IPS-15b (cell line): ENCODE data around the gene PRKN.

Experiments used
- H3K27me3 ChIP-seq: one replicate; pipeline ENCODE4 v1.6.1; 2013; ENCODE audit warnings: low read length; ENCODE audit not compliant: control insufficient read depth, insufficient read depth
- H3K36me3 ChIP-seq: one replicate; pipeline ENCODE4 v1.6.1; 2013; ENCODE audit warnings: low read length; ENCODE audit not compliant: control insufficient read depth, insufficient read depth
- H3K4me1 ChIP-seq: one replicate; pipeline ENCODE4 v1.6.1; 2013; ENCODE audit warnings: mild to moderate bottlenecking, low read length; ENCODE audit not compliant: control insufficient read depth, insufficient read depth
- H3K4me3 ChIP-seq: one replicate; pipeline ENCODE4 v1.5.1; 2013; ENCODE audit warnings: low read depth, low read length
- H3K9ac ChIP-seq: one replicate; pipeline ENCODE4 v1.6.1; 2013; ENCODE audit warnings: low read depth, mild to moderate bottlenecking, low read length
- H3K9me3 ChIP-seq: one replicate; pipeline ENCODE4 v1.6.1; 2013; ENCODE audit warnings: mild to moderate bottlenecking, low read length; ENCODE audit not compliant: control insufficient read depth, insufficient read depth

The PRKN gene

DNA sequence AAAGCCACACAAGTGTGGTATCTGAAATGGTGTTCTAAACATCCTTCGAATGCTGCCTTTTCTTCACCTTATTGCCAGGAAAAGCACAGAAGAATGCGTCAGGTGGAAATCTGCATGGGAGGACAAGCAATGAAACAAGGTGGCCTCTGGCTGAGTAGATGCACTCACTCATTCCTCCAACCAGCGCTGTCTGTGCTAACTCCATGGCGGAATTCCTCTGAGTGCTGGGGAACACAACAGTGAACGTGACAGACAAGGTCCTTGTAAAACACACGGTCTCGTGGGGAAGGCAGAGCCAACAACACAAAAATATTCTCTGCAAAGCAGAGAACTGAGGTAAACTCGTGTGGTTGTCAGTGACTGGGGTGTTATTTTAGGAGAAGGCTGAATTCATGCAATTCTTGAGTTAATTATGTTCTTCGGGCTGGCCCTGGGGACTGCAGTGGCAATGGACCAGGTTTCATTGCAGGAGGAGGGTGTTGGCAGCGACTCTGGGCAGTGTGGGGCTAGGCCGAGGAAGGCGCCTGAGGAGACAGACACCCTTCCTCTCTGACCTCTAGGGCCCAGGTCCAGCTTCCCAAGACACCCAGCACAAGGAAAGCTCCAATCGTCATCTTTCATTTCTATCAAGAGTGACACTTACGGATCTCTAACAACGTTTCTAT is 339.7 kb downstream of the PRKN start:
- H3K4me1 ChIP-seq: no peaks in the 10 kb centered on the region
- H3K4me3 ChIP-seq: no peak overlapping the region
- H3K9me3 ChIP-seq: no peaks in the 10 kb centered on the region
- H3K9ac ChIP-seq: no peak overlapping the region
- no peaks in the 10 kb centered on the region for H3K27me3 ChIP-seq
- no peaks in the 10 kb centered on the region for H3K36me3 ChIP-seq

DNA sequence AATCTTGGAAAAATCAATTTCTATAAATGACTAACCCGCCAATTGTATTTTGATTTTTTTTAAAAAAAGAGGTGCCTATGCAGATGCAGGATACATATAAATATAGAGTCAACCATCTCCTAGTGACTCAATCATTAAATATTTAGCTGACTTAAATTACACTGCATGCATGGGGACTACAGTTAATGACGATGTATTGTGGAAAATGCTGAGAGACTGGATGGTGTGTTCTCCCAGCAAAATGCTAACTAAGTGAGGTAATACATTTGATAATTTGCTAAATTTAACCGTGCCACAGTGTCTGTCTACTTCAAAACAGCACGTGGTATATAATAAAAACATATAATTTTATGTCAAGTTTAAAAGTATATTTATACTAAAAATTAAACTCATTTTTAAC is 341.6 kb downstream of the PRKN start:
- Histone ChIP-seq H3K36me3 (no peaks in the 10 kb centered on the region), H3K9me3 (no peaks in the 10 kb centered on the region), H3K27me3 (no peaks in the 10 kb centered on the region), H3K4me3 (no peak overlapping the region), H3K9ac (no peak overlapping the region), H3K4me1 (no peaks in the 10 kb centered on the region)

GRCh38 chr6:162379757-162380409 is 347.7 kb downstream of the PRKN start:
- no peak overlapping the region for H3K4me3 ChIP-seq
- H3K4me1 ChIP-seq: no peaks in the 10 kb centered on the region
- no peaks in the 10 kb centered on the region for H3K36me3 ChIP-seq
- no peak overlapping the region for H3K9ac ChIP-seq
- no peaks in the 10 kb centered on the region for H3K9me3 ChIP-seq
- no peaks in the 10 kb centered on the region for H3K27me3 ChIP-seq

DNA sequence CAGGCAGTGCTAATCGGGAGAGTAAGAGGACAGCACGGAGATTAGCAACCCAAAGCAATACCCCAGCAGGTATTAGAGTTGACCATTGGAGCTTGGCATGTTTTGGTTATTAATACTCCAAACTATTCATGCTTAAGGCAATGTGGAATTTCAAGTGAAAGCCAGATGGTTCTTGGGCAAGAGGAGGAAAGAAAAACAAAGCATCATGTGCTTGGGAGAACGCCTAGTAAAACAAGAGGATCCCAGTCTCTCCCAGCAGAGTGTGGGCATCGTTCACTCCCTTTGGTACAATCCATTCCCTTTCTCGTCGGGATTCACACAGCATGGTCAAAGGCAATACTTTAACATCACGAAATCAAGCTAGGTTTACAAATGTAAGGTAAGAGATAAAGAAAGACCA is 349.8 kb downstream of the PRKN start:
- Histone ChIP-seq H3K9ac (no peak overlapping the region), H3K36me3 (no peaks in the 10 kb centered on the region), H3K9me3 (no peaks in the 10 kb centered on the region), H3K4me1 (no peaks in the 10 kb centered on the region), H3K4me3 (no peak overlapping the region), H3K27me3 (no peaks in the 10 kb centered on the region)

DNA sequence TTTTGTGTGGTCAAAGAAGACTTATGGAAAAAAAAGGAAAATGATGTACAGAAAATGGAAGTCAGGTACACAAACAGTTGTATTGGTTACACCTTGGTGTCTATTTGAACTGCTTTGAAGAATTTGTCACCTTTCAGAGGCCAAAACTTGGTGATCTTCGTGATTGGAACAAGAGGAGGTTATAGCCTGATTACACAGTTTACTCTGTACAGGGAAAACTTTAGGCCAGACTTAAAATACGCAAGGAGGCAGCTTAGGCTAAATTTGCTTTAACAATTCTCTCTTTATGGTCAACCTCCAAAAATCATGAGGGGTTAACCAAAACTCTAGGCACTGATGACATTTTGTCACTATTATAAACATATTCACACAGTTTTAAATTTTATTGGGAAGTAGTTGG is 353.7 kb downstream of the PRKN start:
- Histone ChIP-seq H3K36me3 (no peaks in the 10 kb centered on the region), H3K27me3 (no peaks in the 10 kb centered on the region), H3K4me3 (no peak overlapping the region), H3K9me3 (no peaks in the 10 kb centered on the region), H3K4me1 (no peaks in the 10 kb centered on the region), H3K9ac (no peak overlapping the region)

DNA sequence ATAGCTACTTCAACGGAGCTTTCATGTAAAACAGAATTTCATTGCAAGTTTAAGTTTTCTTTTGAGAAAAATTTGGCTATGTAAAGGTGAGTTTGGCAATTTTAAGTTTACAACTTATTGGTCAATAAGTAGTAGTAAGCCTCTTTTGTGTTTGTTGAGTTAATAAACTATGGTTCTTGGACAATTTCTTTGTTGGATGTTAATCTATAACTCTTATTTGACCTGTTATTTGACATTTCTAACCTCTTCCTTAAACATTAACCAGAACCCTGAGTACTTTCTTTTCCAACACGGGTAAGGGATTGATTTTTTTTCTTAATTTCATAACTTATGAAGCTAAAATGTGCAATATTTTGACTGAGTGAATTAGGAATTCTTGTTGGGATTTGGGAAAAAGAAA is 354.4 kb downstream of the PRKN start:
- H3K4me1 ChIP-seq: no peaks in the 10 kb centered on the region
- H3K27me3 ChIP-seq: no peaks in the 10 kb centered on the region

GRCh38 chr6:162372106-162372505 is 355.5 kb downstream of the PRKN start:
- H3K4me3 ChIP-seq: no peak overlapping the region

More for the DNA sequence above, 354.4 kb downstream of the PRKN start:
- Histone ChIP-seq H3K9me3 (no peaks in the 10 kb centered on the region), H3K36me3 (no peaks in the 10 kb centered on the region), H3K4me3 (no peak overlapping the region), H3K9ac (no peak overlapping the region)

DNA sequence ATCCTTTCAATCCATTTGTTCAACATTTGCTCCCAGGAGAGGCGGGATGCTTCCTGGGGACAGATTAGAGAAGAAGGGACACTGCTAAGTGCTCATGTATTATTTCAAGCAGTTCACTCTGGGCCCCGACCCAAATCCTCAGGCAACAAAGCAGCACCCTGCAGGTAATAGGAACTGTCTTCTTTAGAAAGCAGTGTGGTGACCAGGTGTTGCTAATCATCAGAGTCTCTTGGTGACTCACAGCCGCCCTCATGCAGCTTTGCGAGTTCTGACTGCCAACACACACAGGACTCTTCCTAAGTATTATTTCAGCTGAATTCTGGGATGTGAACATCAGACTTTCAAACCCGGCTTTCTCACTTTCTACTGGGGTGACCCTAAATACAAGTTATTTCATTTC is 356.4 kb downstream of the PRKN start:
- Histone ChIP-seq H3K27me3 (no peaks in the 10 kb centered on the region), H3K4me1 (no peaks in the 10 kb centered on the region), H3K9ac (no peak overlapping the region), H3K4me3 (no peak overlapping the region), H3K9me3 (no peaks in the 10 kb centered on the region), H3K36me3 (no peaks in the 10 kb centered on the region)

More at GRCh38 chr6:162372106-162372505, 355.5 kb downstream of the PRKN start:
- H3K9me3 ChIP-seq: no peaks in the 10 kb centered on the region
- no peaks in the 10 kb centered on the region for H3K27me3 ChIP-seq
- no peaks in the 10 kb centered on the region for H3K4me1 ChIP-seq
- H3K36me3 ChIP-seq: no peaks in the 10 kb centered on the region
- no peak overlapping the region for H3K9ac ChIP-seq

DNA sequence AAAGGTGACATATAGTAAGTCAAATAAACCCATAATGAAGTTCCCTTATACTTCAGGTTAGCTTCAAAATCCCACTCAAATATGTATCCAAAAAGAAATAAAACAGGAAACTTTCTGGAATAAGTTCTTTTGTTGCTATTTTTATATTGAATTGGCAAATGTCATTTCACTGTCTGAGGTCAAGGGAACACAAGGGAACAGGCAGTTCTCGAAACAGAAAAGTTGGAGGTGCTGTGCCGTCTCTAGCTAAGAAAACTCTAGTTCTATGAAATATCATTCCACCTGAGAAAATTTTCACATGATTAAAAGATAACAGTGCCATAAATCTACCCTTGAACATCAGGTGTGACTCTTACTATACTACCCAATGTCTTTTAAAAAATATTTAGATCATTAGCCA is 358.5 kb downstream of the PRKN start:
- H3K9ac ChIP-seq: no peak overlapping the region
- no peaks in the 10 kb centered on the region for H3K27me3 ChIP-seq
- H3K4me1 ChIP-seq: no peaks in the 10 kb centered on the region
- H3K9me3 ChIP-seq: no peaks in the 10 kb centered on the region
- H3K36me3 ChIP-seq: no peaks in the 10 kb centered on the region
- no peak overlapping the region for H3K4me3 ChIP-seq

- no peaks in the 10 kb centered on the region for H3K27me3 ChIP-seq
- no peak overlapping the region for H3K4me3 ChIP-seq
- no peaks in the 10 kb centered on the region for H3K9me3 ChIP-seq
- no peak overlapping the region for H3K9ac ChIP-seq
- no peaks in the 10 kb centered on the region for H3K36me3 ChIP-seq
- H3K4me1 ChIP-seq: peaks cover 4% of the 10 kb centered on the region
Measured at GRCh38 chr6:162364488-162364887, 363.1 kb downstream of the PRKN start.

DNA sequence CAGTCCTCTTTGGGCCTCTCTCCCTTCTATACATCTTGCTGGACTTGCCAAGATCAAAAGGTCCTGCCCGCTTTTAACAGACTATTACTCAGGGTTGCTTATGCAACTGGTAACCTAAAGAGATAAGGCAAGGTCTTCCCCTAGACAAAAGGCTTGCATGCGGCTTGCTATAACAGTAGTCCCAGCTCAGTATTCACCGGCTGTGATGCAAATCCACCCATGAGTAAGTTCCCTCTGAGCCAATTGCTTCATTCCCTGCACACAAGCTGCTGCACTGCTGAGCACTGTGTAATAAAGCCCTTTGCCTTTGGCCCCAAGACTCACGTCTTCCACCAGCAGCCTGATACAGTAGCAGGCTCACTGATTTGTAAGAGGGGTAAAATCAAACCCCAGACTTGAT is 363.8 kb downstream of the PRKN start:
- H3K9me3 ChIP-seq: no peaks in the 10 kb centered on the region

DNA sequence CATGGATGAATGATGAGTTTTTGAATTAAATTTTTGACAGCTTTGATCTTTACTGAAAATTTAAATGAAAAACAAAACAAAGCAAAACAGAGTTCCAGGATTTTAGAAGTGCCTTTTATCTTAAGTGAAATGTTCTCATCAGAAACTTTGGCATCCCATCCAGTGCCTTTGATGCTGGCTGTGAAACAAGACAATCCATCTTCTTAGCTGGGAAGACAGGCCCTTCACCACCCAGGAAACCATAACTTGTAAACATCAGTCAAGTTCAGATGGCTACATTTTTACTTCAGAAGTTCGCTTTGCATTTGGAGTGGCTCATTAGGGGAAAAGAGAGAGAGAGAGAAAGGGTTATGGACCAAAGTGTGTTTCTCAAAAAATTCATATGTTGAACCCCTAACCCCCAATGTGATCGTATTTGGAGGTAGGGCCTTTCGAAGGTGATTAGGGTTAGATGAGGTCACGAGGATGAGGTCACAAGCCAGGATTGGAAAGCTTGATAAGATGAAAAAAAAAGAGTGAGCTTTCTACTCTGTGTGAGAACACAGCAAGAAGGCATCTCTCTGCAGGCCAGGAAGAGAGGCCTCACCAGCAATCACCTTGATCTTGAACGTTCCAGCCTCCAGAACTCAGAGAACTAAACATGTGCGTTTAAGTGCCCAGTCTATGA is 366.5 kb downstream of the PRKN start:
- Histone ChIP-seq H3K9me3 (no peaks in the 10 kb centered on the region), H3K27me3 (no peaks in the 10 kb centered on the region), H3K4me3 (no peak overlapping the region), H3K4me1 (peaks cover 4% of the 10 kb centered on the region), H3K9ac (no peak overlapping the region), H3K36me3 (no peaks in the 10 kb centered on the region)

More for the DNA sequence above, 363.8 kb downstream of the PRKN start:
- H3K36me3 ChIP-seq: no peaks in the 10 kb centered on the region
- no peak overlapping the region for H3K4me3 ChIP-seq
- H3K9ac ChIP-seq: no peak overlapping the region
- peaks cover 4% of the 10 kb centered on the region for H3K4me1 ChIP-seq
- H3K27me3 ChIP-seq: no peaks in the 10 kb centered on the region
